SU-DHL-6 (cell line): ENCODE data around the gene SFSWAP.
"Not testable (repeated sequence)": the region's sequence is repeated elsewhere in the genome, so short reads cannot be mapped to it uniquely, and the experiment has no call there.

Experiments
- H2AFZ ChIP-seq: fragments of 200-600 bp; sonication (generic); 2 replicates; pipeline ENCODE4 v1.6.1; 2014; ENCODE audit warnings: low read depth, mild to moderate bottlenecking, moderate library complexity, mixed read lengths, antibody characterized with exemption, low read length; ENCODE audit not compliant: severe bottlenecking
- H3F3A ChIP-seq: fragments of 200-600 bp; shearing (Covaris generic); 2 replicates; pipeline ENCODE4 v1.6.0; 2016; ENCODE audit warnings: antibody characterized with exemption, mild to moderate bottlenecking; ENCODE audit not compliant: insufficient read depth
- H3K27ac ChIP-seq: fragments of 200-600 bp; sonication (generic); 2 replicates; pipeline ENCODE4 v1.5.1; 2016; ENCODE audit warnings: low read depth, mild to moderate bottlenecking, low read length, moderate library complexity, mixed read lengths
- H3K27me3 ChIP-seq: fragments of 200-600 bp; sonication (generic), shearing (Covaris generic); 2 replicates; pipeline ENCODE4 v1.6.0; 2014; ENCODE audit warnings: mild to moderate bottlenecking, low read length
- H3K36me3 ChIP-seq: fragments of 200-600 bp; sonication (generic); 2 replicates; pipeline ENCODE4 v1.6.1; 2014; ENCODE audit warnings: mild to moderate bottlenecking, low read length, mixed read lengths
- H3K4me2 ChIP-seq: fragments of 300-600, 200-600 bp; shearing (Covaris generic), sonication (generic); 2 replicates; pipeline ENCODE4 v1.6.0; 2014; ENCODE audit warnings: low read length, low read depth, mild to moderate bottlenecking; ENCODE audit not compliant: poor library complexity, severe bottlenecking
- H3K4me3 ChIP-seq: fragments of 200-600 bp; sonication (generic); 2 replicates; pipeline ENCODE4 v1.5.1; 2014; ENCODE audit warnings: antibody characterized with exemption, low read length, mild to moderate bottlenecking, mixed read lengths; ENCODE audit not compliant: insufficient read depth, poor library complexity, severe bottlenecking
- H3K79me2 ChIP-seq: fragments of 200-600 bp; sonication (generic); 2 replicates; pipeline ENCODE4 v1.6.1; 2014; ENCODE audit warnings: mild to moderate bottlenecking, low read length, moderate library complexity; ENCODE audit not compliant: insufficient read depth
- H3K9ac ChIP-seq: fragments of 200-600 bp; sonication (generic); 2 replicates; pipeline ENCODE4 v1.7.0; 2014; ENCODE audit warnings: mild to moderate bottlenecking, low read length
- H3K9me2 ChIP-seq: fragments of 200-600 bp; sonication (generic); replicated peaks from 2 replicates; pipeline ENCODE4 v1.6.1; 2014; ENCODE audit warnings: low read length; ENCODE audit not compliant: insufficient read depth
- H3K9me3 ChIP-seq: fragments of 200-600 bp; sonication (generic); 2 replicates; pipeline ENCODE4 v1.6.1; 2014; ENCODE audit warnings: low read length, mixed read lengths; ENCODE audit not compliant: insufficient read depth
- H4K20me1 ChIP-seq: fragments of 200-600 bp; sonication (generic); 2 replicates; pipeline ENCODE4 v1.6.1; 2014; ENCODE audit warnings: low read depth, mild to moderate bottlenecking, antibody characterized with exemption, low read length, moderate library complexity, mixed read lengths
- CTCF ChIP-seq: fragments of 200-600 bp; sonication (generic); IDR thresholded peaks from one replicate; pipeline ENCODE4 v1.5.1; 2017; ENCODE audit warnings: antibody characterized with exemption, mild to moderate bottlenecking, low read length, moderate library complexity; ENCODE audit not compliant: insufficient read depth, poor library complexity, severe bottlenecking
- EZH2phosphoT487 ChIP-seq: fragments of 200-600 bp; sonication (generic), shearing (Covaris generic); conservative IDR thresholded peaks from 2 replicates; pipeline ENCODE4 v1.6.1; 2018; ENCODE audit warnings: mild to moderate bottlenecking, antibody characterized with exemption, low read length, moderate library complexity, mixed read lengths

Gene SFSWAP

DNA sequence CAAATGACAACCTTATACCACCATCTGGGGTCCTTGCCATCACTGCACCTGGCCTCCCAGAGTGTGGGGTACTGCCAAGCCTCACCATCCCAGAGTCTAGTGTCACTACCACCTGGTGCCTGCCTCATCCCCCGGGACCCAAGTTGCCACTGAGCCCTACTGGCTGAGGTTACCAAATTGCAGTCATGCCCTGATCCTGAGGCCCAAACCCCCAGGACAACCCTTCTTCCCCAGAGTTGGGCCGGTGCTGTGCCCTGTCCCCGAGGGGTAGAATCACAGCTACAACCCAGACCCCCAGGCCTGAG is 8.4 kb upstream of the SFSWAP start:
- TF ChIP-seq EZH2phosphoT487 (no peak), CTCF (no peak)
- Histone ChIP-seq H3K9me3 (no peaks in the 10 kb centered on the region), H3K4me3 (no peak overlapping the region), H3F3A (no peaks in the 10 kb centered on the region), H3K27ac (no peak overlapping the region), H3K79me2 (no peaks in the 10 kb centered on the region), H3K9ac (no peak overlapping the region), H3K36me3 (no peaks in the 10 kb centered on the region), H3K9me2 (no peaks in the 10 kb centered on the region), H3K27me3 (no peaks in the 10 kb centered on the region), H3K4me2 (no peak overlapping the region), H2AFZ (no peak overlapping the region), H4K20me1 (no peaks in the 10 kb centered on the region)

DNA sequence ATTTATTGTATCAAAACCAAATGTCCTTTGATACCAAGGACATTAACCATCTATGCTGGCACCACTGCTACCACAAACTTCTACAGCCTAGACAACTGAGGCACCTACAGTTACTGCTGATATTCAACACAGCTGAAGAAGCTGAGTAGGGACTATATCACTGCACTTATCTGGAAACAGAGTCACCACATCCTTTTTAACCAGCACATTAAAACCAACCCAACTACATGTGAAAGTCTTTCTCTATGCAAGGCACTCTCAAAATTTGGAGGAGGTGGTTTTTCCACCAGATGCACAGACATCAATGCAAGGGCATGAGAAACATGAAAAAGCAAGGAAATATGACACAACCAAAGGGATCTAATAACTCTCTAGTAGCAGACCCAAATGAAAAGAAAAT is 7.7 kb upstream of the SFSWAP start:
- Histone ChIP-seq H2AFZ (no peak overlapping the region), H3K27ac (no peak overlapping the region), H3K9ac (no peak overlapping the region), H3K4me2 (no peak overlapping the region), H3F3A (0 out of 2 replicates have a peak, but pooled peaks cover 1% of the 10 kb centered on the region), H3K79me2 (no peaks in the 10 kb centered on the region), H3K9me2 (no peaks in the 10 kb centered on the region), H3K4me3 (no peak overlapping the region), H4K20me1 (no peaks in the 10 kb centered on the region), H3K27me3 (no peaks in the 10 kb centered on the region), H3K36me3 (no peaks in the 10 kb centered on the region), H3K9me3 (no peaks in the 10 kb centered on the region)
- TF ChIP-seq EZH2phosphoT487 = no peak
- no peak for TF ChIP-seq CTCF

DNA sequence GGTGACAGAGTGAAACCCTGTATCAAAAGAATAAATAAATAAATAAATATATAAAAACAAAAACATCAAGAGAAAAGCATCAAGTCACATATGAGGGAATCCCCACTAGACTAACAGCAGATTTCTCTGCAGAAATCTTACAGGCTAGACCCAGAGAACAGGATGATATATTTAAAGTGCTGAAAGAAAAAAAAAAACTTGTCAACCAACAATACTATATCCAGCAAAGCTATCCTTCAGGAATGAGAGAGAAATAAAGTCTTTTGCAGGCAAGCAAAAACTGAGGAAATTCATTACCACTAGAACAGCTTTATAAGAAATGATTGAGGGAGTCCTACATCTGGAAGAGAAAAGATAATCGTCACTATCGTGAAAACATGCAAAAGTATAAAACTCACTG is 6.4 kb upstream of the SFSWAP start:
- no peaks in the 10 kb centered on the region for H3K27me3 ChIP-seq
- H3K36me3 ChIP-seq = no peaks in the 10 kb centered on the region
- no peak overlapping the region for H3K27ac ChIP-seq
- no peaks in the 10 kb centered on the region for H3K79me2 ChIP-seq
- no peak overlapping the region for H3K4me3 ChIP-seq
- no peak overlapping the region for H2AFZ ChIP-seq
- TF ChIP-seq CTCF = no peak
- TF ChIP-seq EZH2phosphoT487 = no peak
- H3K9ac ChIP-seq = no peak overlapping the region
- H3K9me2 ChIP-seq = no peaks in the 10 kb centered on the region
- no peaks in the 10 kb centered on the region for H3K9me3 ChIP-seq
- H3K4me2 ChIP-seq = no peak overlapping the region
- 0 out of 2 replicates have a peak, but pooled peaks cover 2% of the 10 kb centered on the region for H3F3A ChIP-seq
- no peaks in the 10 kb centered on the region for H4K20me1 ChIP-seq

- not testable (repeated sequence) for H3K4me3 ChIP-seq, H3K79me2 ChIP-seq, H2AFZ ChIP-seq, H3K27ac ChIP-seq, H3K9me2 ChIP-seq, H3K4me2 ChIP-seq, H4K20me1 ChIP-seq, H3K9ac ChIP-seq, H3K36me3 ChIP-seq, H3K9me3 ChIP-seq, H3F3A ChIP-seq, H3K27me3 ChIP-seq
Observed at GRCh38 chr12:131706709-131707108, 4.2 kb upstream of the SFSWAP start.
